ENCODE results near the gene FBXO15.

The FBXO15 gene

DNA sequence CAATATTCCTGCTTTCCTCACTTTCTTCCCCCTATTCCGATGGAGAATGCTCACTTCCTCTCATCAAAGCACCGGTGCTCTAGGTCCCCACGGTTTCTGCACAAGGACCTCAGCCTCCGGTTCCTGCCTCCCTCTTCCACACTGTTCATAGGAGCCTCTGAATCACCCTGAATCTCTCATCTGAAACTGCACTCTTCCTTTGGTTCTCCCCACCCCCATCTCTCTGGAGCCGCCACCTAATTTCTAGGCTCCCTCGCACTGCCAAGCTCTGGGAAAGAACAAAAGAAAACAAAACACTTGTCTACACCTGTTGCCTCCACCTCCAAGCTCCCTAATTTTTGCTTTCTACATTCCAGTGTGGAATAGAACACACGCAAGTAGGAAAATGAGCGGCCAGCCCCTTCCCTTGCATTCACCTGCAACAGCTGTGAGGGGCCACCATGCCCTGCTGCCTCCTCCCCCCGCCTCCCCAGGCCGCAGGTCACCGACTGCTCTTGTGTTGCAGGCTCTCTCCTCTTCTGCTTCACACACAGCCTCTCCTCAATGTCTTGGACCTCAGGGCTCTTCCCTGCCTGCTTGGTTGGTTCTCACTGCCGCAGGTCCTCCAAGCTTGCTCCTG lies 9.6 kb downstream of the FBXO15 start:
- ATAC-seq (ENCODE audit: low read depth): no peak
- H3K9me3 ChIP-seq (ENCODE audit: severe bottlenecking): no peaks in the 10 kb centered on the region
- no peak overlapping the region for H3K4me3 ChIP-seq (ENCODE audit: severe bottlenecking)

GRCh38 chr18:74132201-74132600 lies 15.4 kb downstream of the FBXO15 start:
- DNase-seq (ENCODE audit: low spot score): no peak
- TF ChIP-seq CTCF (IDR thresholded peaks at IDR 0.05; ENCODE audit: poor library complexity, severe bottlenecking): no peak
- Histone ChIP-seq H3K9me3 (ENCODE audit: severe bottlenecking) (no peaks in the 10 kb centered on the region), H3K27ac (ENCODE audit: poor library complexity, severe bottlenecking) (no peak overlapping the region), H3K4me1 (ENCODE audit: insufficient read depth, poor library complexity, severe bottlenecking) (no peaks in the 10 kb centered on the region), H3K27me3 (ENCODE audit: insufficient read depth, poor library complexity, severe bottlenecking) (peaks cover 2% of the 10 kb centered on the region), H3K36me3 (ENCODE audit: low read depth) (no peaks in the 10 kb centered on the region), H3K4me3 (ENCODE audit: severe bottlenecking) (no peak overlapping the region)
- no peak for ATAC-seq (ENCODE audit: low read depth)

More for the DNA sequence above, 9.6 kb downstream of the FBXO15 start:
- H3K27ac ChIP-seq (ENCODE audit: poor library complexity, severe bottlenecking): no peak overlapping the region
- no peak for DNase-seq (ENCODE audit: low spot score)
- TF ChIP-seq CTCF (IDR thresholded peaks at IDR 0.05; ENCODE audit: poor library complexity, severe bottlenecking): no peak
- H3K36me3 ChIP-seq (ENCODE audit: low read depth): no peaks in the 10 kb centered on the region
- peaks cover 11% of the 10 kb centered on the region for H3K4me1 ChIP-seq (ENCODE audit: insufficient read depth, poor library complexity, severe bottlenecking)
- H3K27me3 ChIP-seq (ENCODE audit: insufficient read depth, poor library complexity, severe bottlenecking): no peaks in the 10 kb centered on the region

GRCh38 chr18:74131124-74131523 lies 16.5 kb downstream of the FBXO15 start:
- TF ChIP-seq CTCF (IDR thresholded peaks at IDR 0.05; ENCODE audit: poor library complexity, severe bottlenecking): no peak
- no peak overlapping the region for H3K4me3 ChIP-seq (ENCODE audit: severe bottlenecking)
- H3K36me3 ChIP-seq (ENCODE audit: low read depth): no peaks in the 10 kb centered on the region
- no peaks in the 10 kb centered on the region for H3K4me1 ChIP-seq (ENCODE audit: insufficient read depth, poor library complexity, severe bottlenecking)
- H3K27ac ChIP-seq (ENCODE audit: poor library complexity, severe bottlenecking): no peak overlapping the region
- ATAC-seq (ENCODE audit: low read depth): no peak
- H3K27me3 ChIP-seq (ENCODE audit: insufficient read depth, poor library complexity, severe bottlenecking): peaks cover 2% of the 10 kb centered on the region
- no peak for DNase-seq (ENCODE audit: low spot score)
- no peaks in the 10 kb centered on the region for H3K9me3 ChIP-seq (ENCODE audit: severe bottlenecking)

GRCh38 chr18:74128159-74128558 lies 19.5 kb downstream of the FBXO15 start:
- no peak for TF ChIP-seq CTCF (IDR thresholded peaks at IDR 0.05; ENCODE audit: poor library complexity, severe bottlenecking)
- no peak for DNase-seq (ENCODE audit: low spot score)
- no peaks in the 10 kb centered on the region for H3K4me1 ChIP-seq (ENCODE audit: insufficient read depth, poor library complexity, severe bottlenecking)
- no peak overlapping the region for H3K4me3 ChIP-seq (ENCODE audit: severe bottlenecking)
- ATAC-seq (ENCODE audit: low read depth): no peak
- H3K27me3 ChIP-seq (ENCODE audit: insufficient read depth, poor library complexity, severe bottlenecking): peaks cover 2% of the 10 kb centered on the region
- H3K9me3 ChIP-seq (ENCODE audit: severe bottlenecking): no peaks in the 10 kb centered on the region
- H3K36me3 ChIP-seq (ENCODE audit: low read depth): no peaks in the 10 kb centered on the region
- no peak overlapping the region for H3K27ac ChIP-seq (ENCODE audit: poor library complexity, severe bottlenecking)
